Measurements from ENCODE around the gene CCL16.
"Not testable (repeated sequence)": the region's sequence is repeated elsewhere in the genome, so short reads cannot be mapped to it uniquely, and the experiment has no call there.

The CCL16 gene, protein sequence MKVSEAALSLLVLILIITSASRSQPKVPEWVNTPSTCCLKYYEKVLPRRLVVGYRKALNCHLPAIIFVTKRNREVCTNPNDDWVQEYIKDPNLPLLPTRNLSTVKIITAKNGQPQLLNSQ

DNA sequence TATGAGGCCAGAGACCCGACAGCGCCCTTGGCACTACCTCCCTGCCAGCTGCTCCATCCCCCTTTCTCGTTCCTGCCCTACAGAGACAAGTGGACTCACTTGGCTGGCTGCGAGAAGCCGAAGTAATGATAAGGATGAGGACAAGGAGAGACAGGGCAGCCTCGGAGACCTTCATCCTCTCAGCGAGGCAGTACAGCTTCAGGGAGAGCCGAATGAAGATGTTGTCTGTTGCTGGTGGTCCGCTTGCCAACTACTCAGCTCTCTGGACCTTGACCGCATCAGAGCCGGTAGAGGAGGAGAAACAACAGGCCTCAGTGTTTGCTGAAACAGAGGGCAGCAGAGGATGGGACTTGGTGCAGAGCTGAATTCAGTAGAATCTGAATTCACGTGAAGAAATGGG lies at the start of gene CCL16:
Gene CCL16 (minus strand): TSS at position 252 of the 400 bp plus-strand sequence. CDS start 77 bp downstream, at position 175.
- no peak for DNase-seq (ENCODE audit: low read depth, low spot score)

DNA sequence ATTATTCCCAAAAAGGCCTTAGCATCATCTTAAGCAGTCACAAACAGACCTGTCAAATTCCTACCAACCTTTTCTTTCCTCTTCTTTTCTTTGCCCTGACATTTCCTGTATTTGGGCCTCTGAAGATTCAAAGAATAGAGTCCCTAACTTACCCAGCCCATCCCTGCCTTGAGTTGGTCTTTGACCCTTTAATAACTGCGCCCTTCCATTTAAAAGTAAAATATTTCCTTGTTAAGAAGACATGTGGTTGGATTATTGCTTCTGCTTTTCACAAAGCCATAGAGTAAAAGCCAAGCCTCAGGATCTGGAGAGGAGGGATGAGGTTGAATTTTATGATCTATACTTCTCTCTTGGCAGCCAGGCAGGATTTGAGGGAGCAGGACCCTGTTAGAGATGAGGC lies 49.7 kb upstream of the CCL16 start:
- DNase-seq (ENCODE audit: low read depth, low spot score), result no peak

DNA sequence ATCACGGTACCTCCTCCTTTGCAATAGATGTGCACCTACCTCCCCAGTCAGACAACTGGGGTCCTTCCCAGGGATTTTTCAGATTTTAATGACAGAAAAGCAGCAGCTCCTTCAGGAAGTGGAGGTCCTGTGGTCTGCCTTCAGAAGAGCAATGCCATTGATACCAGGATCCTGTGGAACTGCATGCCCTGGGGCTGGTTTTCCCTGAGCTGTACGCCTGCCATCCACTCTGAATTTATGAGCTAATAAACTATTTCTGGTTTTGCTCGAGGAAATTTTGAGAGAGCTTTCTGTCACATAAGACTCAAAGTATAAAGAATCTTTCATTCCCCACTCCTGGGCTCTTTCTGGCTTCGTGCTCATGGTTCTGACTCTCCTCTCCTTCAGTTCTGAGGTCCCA lies 46.5 kb upstream of the CCL16 start:
- no peak for DNase-seq (ENCODE audit: low read depth, low spot score)

DNA sequence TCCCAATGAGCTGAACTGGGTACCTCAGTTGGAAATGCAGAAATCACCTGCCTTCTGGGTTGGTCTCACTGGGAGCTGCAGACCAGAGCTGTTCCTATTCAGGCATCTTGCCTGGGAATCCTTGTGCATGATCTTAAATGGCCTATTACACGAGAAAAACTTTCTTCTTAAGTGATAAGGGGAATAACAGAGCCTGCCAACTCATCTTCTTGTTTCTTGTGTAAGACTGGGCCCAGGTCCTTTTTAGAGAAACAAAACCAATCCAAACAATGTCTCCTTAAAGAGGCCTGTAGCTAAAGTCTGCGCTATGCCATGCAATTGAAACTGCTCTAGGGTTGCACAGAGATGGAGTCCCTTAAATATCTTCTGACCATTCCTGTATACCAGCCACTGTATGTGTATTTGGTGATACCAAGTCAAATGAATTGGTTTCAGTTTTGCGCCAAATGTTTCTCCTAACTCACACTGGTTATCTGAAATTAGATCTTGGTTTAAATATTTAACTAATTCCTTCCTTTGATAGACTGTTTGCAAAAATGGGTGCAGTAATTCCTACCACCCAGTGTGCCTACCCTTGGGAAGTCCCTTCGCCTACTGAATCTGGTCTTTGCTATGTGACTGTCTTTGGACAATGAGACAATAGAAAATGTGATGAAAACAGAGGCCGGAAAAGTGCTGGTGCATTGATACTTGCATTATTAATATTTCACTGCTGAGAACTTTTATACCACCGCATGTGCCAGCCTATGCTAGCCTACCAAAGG lies 43.0 kb upstream of the CCL16 start:
- DNase-seq (ENCODE audit: low read depth, low spot score), result no peak

DNA sequence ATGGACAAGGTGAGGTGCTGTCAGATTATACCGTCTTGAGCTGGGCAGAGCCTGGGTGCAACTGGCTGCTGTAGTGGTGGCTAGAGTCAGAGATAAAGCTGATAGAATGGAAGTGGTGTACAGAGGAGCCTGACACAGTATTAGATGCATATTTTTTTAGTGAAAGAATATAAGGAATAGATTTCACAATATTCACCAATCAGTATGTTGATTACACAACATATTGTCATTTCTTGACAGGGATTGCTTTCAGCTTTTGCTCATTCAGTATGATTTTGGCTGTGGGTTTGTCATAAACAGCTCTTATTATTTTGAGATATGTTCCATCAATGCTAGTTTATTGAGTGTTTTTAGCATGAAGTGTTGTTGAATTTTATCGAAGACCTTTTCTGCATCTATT lies 38.1 kb upstream of the CCL16 start:
- no peak for DNase-seq (ENCODE audit: low read depth, low spot score)

DNA sequence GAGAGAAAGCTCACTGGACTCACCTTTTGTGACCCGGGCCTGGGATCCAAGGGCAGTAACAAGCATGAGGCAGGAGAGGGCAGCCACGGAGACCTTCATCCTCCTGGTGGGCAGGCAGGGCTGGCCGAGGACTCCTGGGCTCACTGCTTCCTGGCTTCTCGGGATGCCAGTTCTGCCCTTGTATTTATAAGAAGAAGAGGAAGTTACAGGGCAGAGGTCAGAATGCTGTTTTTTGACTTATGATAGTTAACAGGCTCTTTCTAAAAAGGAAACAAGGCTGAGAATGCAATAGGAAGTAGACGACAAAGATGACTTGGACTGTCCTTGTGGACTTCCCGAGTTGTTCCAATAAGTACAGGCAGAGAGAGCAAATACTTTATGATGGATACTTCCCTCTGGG lies 36.5 kb upstream of the CCL16 start, which contains the start of gene CCL23:
Gene CCL23 (minus strand): TSS at position 174 of the 400 bp plus-strand sequence. CDS start 75 bp downstream, at position 99.
- DNase-seq (ENCODE audit: low read depth, low spot score), result no peak

DNA sequence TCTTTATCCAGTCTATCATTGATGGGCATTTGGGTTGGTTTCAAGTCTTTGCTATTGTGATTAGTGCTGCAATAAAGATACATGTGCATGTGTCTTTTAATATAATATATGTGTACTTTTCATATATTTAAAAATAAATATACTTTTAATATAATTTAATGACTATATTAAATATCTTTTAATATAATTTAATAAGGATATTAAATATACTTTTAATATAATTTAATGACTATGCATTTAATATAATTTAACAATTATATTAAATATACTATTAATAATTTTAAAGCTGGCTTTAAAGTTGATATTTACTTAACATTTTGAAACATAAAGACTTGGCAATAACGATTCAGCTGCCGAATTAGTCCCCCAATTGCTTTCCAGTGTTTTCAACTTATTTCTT lies 35.3 kb upstream of the CCL16 start:
- no peak for DNase-seq (ENCODE audit: low read depth, low spot score)

DNA sequence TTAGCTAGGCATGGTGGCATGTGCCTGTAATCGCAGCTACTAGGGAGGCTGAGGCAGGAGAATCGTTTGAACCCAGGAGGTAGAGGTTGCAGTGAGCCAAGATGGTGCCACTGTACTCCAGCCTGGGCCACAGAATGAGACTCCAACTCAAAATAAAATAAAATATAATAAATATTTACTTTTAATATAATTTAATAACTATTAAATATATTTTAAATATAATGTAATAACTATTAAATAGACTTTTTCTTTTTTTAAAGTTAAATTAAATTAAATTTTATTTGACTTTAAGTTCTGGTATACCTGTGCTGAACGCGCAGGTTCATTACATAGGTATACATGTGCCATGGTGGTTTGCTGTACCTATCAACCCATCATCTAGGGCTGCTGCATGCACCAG lies 34.6 kb upstream of the CCL16 start:
- not testable (repeated sequence) for DNase-seq (ENCODE audit: low read depth, low spot score)

DNA sequence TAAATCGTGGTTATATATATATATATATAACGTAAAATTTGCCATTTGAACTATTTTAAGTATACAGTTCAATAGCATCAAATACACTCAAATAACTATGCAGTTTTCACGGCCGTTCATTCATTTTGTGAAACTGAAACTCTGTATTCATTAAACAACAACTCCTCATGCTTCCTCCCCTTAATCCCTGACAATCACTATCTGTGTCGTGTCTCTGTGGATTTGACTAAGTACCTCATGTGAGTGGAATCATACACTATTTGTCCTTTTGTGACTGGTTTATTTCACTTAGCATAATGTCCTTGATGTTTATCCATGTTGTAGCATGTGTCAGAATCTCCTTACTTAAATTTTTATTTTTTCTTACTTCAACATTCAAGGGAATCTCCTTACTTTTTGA lies 33.6 kb upstream of the CCL16 start:
- no peak for DNase-seq (ENCODE audit: low read depth, low spot score)

DNA sequence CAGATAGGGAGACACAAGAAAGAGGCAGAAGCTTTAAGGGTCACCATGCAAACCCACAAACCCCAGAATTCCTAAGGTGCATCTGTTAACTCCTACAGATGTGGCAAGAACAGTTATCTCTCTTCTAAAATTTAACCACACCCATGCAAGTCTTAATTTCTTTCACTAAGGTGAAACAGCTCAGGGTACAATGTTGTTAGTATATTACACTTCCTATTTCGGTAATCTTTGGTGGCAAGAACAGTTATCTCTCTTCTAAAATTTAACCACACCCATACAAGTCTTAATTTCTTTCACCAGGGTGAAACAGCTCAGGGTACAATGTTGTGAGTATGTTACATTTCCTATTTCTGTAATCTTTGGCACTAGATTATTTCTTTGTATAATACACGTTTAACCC lies 29.9 kb upstream of the CCL16 start:
- no peak for DNase-seq (ENCODE audit: low read depth, low spot score)

DNA sequence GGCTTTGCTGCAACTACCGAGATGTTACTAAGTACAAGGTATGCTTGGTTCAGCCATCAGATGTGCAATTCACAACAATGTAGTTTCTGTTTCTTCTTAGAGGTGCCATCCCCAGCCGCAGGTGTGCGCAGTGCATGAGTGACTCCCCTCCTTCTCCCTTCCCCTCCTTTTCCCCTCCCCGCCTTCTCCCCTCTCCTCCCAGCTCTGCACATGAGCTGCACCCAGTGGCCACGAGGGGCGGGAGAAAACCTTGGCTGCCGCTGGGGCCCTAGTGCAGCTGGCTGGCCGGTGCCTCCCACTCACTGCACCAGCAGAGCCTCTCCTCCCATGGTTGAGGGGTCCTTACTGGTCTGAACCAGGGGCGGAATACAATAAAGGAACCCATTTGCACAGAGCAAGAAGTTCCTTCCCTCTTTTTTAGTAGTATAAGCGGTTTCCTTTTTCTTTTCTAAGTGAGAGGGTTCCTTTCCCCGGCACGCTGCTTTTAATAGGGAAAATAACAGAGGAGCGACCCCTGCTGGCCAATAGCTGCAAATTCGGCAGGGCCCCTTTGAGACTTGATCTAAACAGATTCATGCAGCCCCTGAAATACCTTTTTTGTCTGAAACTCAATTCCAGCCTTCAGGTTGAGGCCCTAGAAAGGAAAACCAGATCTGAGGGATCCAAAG lies 27.8 kb upstream of the CCL16 start:
- DNase-seq (ENCODE audit: low read depth, low spot score), result no peak

DNA sequence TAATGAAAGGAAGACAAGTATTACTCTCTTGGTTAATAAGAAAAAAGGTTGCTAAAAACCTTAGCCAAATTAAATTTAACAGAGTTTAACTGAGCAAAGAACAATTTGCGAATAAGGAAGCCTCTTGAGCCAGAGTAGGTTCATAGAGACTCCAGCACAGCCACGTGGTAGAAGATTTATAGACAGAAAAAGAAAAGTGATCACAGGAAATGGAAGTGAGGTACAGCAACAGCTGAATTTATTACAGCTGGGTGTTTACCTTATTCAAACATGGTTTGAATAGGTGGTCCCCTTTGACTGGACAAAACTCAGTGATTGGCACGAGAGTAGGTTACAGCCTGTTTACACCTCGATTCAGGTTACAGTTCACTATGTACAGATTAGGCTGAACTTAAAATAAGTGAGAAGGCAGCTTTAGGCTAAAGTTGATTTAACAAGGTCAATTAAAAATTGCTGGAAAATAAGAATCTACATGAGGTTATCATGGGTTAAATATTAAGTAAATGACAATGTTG lies 23.4 kb upstream of the CCL16 start:
- no peak for DNase-seq (ENCODE audit: low read depth, low spot score)

DNA sequence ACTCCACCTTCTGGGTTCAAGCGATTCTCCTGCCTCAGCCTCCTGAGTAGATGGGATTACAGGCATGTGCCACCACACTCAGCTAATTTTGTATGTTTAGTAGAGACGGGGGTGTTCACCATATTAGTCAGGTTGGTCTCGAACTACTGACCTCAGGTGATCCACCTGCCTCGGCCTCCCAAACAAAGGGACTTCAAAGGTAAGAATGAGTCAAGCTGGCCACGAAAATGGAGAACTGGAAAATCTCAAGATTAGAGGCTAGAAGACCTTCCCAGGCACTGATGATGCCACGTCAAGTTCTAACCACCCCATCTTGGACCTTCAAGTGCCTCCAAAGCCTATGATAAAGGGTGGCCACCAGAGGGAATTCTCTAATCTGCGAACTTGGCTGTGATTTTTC lies 21.3 kb upstream of the CCL16 start:
- DNase-seq (ENCODE audit: low read depth, low spot score), result no peak

DNA sequence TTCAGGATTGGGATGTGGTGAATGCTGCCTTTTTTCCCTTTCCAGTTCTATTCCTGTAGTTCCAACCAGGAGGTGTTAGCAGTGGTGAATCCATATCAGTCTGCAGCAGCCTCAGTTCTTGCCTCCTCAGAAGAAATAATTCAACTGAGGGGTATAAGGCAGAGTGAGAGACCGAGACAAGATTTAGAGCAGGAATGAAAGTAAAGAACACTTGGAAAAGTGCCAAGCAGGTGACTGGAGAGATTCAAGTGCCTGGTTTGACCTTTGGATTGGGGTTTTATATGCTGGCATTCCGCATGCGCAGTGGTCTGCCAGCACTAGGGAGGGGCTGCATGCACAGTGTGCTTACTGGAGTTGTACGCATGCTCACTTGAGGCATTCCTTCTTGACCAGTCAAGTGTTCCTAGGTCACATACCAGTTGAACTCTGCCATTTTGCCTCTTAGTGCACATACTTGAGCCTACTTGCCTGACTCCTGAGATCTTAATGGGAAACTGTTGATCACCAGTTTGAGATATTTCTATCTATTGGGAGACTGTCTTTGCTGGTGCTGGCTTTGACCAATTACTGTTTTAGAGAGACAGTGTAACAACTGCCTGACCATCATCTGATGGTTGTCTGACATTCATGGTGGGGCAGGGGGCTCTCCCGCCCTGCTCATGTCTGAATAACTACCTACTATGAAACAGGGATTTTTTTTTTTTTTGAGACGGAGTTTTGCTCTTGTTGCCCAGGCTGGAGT lies 20.7 kb upstream of the CCL16 start:
- DNase-seq (ENCODE audit: low read depth, low spot score), result no peak

DNA sequence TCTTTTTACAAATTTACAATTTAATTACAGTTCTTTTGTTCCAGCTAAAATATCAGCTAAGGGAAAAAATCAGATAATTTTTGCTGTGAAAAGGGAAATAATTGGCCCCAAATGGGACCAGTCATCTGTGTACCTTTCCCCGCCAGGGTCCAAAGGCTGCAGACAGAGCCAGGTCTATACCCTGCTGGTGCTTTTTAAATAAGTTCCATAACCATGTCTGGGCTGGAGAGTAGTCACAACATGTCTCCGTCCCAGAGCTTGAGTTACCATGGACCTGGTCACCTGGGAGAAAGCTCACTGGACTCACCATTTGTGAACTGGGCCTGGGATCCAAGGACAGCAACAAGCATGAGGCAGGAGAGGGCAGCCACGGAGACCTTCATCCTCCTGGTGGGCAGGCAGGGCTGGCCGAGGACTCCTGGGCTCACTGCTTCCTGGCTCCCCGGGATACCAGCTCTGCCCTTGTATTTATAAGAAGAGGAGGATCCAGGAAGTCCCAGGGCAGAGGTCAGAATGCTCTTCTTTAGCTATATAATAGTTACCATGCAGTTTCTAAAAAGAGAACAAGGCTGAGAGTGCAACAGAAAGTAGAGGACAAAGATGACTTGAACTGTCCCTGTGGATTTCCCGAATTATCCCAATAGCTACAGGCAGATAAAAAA lies 19.9 kb upstream of the CCL16 start, which contains the start of gene CCL15:
Gene CCL15 (minus strand): TSS at position 444 of the 662 bp plus-strand sequence. CDS start 61 bp downstream, at position 383.
- no peak for DNase-seq (ENCODE audit: low read depth, low spot score)

DNA sequence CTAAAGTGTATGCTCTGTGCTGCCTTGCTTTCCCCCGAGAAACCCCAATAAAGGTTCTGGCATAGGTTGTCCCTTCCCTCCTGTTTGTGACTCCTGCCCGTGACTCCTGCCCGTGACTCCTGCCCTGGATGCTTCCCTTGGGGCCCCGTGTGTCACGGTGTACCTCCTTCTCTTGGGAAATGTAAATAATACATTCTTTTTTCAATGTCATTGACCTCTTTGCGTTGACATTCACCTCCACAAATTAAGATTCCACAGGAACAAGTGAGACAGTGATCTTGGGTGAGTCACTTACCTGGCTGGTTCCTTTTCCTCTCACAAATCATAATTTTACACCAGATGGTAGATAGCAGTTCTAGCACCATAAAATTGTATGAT lies 19.4 kb upstream of the CCL16 start:
- no peak for DNase-seq (ENCODE audit: low read depth, low spot score)

DNA sequence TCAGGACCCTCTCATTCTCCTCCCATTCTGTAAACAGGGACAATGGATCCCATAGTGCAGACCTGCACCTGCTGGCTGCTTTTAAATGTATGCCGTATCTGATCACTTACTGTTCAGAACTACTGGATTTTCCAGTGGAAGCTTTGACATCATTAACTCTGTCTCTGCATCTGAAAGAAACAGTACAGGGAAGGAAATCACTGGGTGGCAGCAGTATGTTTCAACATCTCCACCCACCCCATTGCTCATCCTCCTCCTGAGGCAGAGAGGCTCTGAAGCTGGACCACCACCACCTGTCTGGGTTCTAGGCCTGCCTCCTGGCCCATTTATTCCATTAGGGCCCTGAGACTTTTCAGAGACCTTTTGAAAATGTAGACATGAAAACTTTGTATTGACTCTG lies 17.5 kb upstream of the CCL16 start:
- DNase-seq (ENCODE audit: low read depth, low spot score), result no peak

DNA sequence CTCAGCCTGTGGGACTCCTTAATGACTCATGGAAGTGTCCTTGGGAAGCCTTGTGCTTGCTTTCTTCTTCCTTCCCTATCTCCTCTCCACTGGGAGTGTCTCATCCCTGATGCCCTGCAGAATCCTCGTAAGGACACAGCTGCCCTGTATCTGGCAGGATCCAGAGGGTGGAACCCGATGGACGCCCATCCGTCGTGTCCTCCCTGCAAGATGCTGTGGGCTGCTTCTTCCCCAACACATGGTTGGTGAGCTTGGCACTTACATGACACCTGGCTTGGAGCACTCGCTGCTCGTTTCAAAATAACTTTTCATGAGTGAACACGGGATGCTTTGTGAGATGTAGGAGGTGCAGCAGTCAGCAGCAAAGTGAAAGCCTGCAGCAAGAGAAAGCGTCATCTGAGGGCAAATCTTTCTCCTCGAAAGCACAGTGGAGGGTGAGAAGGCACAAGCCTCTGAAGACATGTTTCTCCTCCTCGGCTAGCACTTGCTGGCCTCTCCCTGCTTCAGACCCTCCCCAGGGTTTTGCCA lies 16.8 kb upstream of the CCL16 start:
- DNase-seq (ENCODE audit: low read depth, low spot score), result no peak

DNA sequence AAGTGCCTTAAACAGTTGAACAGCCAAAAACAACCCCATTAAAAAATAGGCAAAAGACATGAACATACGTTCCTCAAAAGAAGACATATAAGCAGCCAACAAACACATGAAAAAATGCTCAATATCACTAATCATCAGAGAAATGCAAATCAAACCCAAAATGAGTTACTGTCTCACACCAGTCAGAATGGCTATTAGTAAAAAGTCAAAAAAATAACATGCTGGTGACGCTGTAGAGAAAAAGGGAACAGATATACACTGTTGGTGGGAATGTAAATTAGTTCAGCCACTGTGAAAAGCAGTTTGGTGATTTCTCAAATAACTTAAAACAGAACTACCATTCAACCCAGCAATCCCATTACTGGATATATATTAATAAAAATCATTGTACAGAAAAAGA lies 14.0 kb upstream of the CCL16 start:
- DNase-seq (ENCODE audit: low read depth, low spot score), result not testable (repeated sequence)

DNA sequence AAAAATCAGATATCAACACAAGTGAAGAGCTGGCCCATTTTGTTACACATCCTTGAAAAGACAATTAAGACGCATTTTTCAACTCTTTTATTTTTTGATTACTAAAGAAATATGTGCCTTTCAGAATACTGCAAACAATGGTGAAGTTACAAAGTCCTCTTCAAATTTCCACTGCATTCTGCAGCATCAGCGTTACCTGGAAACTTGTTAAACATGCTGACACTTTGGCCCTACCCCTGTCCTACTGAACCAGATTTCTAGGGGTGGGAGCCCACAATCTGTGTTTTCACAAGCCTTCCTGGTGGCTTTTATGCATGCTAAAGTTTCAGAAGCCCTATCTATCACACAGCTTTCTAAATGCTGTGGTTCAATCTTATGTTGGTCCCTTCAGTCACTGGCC lies 9.8 kb upstream of the CCL16 start:
- DNase-seq (ENCODE audit: low read depth, low spot score), result no peak

DNA sequence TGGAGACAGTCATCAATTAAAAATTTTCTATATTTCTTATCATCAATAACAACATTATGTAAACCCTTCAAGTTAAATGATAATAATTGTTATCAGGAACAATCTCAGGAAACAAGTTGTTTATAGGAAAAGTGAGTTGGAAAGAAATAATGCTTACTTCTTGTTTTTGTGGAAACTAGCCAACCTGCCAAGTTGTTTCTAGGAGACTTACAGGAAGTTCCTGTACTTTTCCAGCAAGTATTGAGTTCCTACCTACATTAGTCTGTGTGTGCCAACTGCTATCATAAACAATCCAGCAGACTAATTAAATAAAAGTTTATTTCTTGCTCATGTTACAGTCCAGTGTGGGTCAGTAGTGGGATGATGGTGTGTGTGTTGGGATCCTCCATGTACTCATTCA lies 6.9 kb upstream of the CCL16 start:
- DNase-seq (ENCODE audit: low read depth, low spot score), result no peak

Measured in activated naive CD8-positive, alpha-beta T cell treated with anti-CD3 and anti-CD28 coated beads, Interleukin-2, amount 50 U/mL, for 16 hours (primary cell).